H7 (cell line): Measurements from ENCODE around the gene SCNN1G. TPM values are rescaled to one million over a fixed set of nuclear protein-coding genes. Genes with fewer than 3 reads are reported as not detected.
"Not testable (repeated sequence)": the region's sequence is repeated elsewhere in the genome, so short reads cannot be mapped to it uniquely, and the experiment has no call there.

Experiments used
- DNase-seq: peaks from one replicate; pipeline ENCODE4 v3.0.0; 2012
- H3K27me3 ChIP-seq: 2 replicates; pipeline ENCODE4 v1.6.0; 2011; ENCODE audit warnings: mild to moderate bottlenecking, low read length; ENCODE audit not compliant: control insufficient read depth, insufficient read depth
- H3K36me3 ChIP-seq: replicated peaks from 2 replicates; pipeline ENCODE4 v1.5.1; 2011; ENCODE audit warnings: low read length; ENCODE audit not compliant: control insufficient read depth, insufficient read depth
- H3K4me3 ChIP-seq: 2 replicates; pipeline ENCODE4 v1.5.1; 2011; ENCODE audit warnings: low read depth, mild to moderate bottlenecking, control low read depth, low read length, moderate library complexity; ENCODE audit not compliant: insufficient read depth
- total RNA-seq: library from RNA; depleted of rRNA; stranded (reverse); fragments of >200 nt; shearing (Covaris generic); gene quantifications from 2 replicates; pipeline ENCODE4 v1.2.3, GENCODE V29; 2014

Gene SCNN1G
- total RNA-seq, 1 experiment from 2014 or later, result 0.10 TPM

- DNase-seq, result no peak
- Histone ChIP-seq H3K4me3 (no peak overlapping the region), H3K27me3 (no peaks in the 10 kb centered on the region), H3K36me3 (no peaks in the 10 kb centered on the region)
Measured at GRCh38 chr16:23236983-23237382, 54.4 kb downstream of the SCNN1G start.

GRCh38 chr16:23240994-23241393 lies 58.4 kb downstream of the SCNN1G start:
- H3K4me3 ChIP-seq, result no peak overlapping the region
- H3K36me3 ChIP-seq, result no peaks in the 10 kb centered on the region
- no peaks in the 10 kb centered on the region for H3K27me3 ChIP-seq
- no peak for DNase-seq

- Histone ChIP-seq H3K36me3 (no peaks in the 10 kb centered on the region), H3K27me3 (no peaks in the 10 kb centered on the region), H3K4me3 (no peak overlapping the region)
- DNase-seq, result no peak
Measured at GRCh38 chr16:23244122-23244521, 61.6 kb downstream of the SCNN1G start.

- no peaks in the 10 kb centered on the region for H3K27me3 ChIP-seq
- H3K4me3 ChIP-seq, result no peak overlapping the region
- no peak for DNase-seq
- H3K36me3 ChIP-seq, result no peaks in the 10 kb centered on the region
Measured at GRCh38 chr16:23245268-23245667, 62.7 kb downstream of the SCNN1G start.

GRCh38 chr16:23248261-23249194 lies 66.0 kb downstream of the SCNN1G start:
- no peak for DNase-seq
- no peak overlapping the region for H3K4me3 ChIP-seq
- H3K27me3 ChIP-seq, result no peaks in the 10 kb centered on the region
- no peaks in the 10 kb centered on the region for H3K36me3 ChIP-seq

DNA sequence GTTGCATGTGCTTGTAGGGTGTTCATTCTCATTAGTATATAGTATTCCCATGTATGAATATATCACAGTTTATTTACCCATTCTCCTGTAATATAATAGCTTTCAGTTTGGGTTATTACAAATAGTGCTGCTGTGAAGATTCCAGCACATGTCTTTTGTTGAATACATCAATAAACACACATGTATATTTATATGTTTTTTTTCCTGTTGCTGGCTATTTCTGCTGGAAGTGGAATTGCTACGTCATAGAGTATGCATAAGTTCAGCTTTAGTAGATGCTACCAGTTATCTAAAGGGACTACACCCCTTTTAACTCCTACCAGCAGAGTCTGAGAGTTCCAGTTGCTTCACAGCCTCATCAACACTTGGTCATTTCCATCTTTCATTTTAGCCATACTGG lies 67.3 kb downstream of the SCNN1G start:
- DNase-seq, result no peak
- Histone ChIP-seq H3K36me3 (no peaks in the 10 kb centered on the region), H3K27me3 (no peaks in the 10 kb centered on the region), H3K4me3 (no peak overlapping the region)

- DNase-seq, result no peak
- Histone ChIP-seq H3K27me3 (no peaks in the 10 kb centered on the region), H3K36me3 (no peaks in the 10 kb centered on the region), H3K4me3 (no peak overlapping the region)
Measured at GRCh38 chr16:23252310-23252709, 69.8 kb downstream of the SCNN1G start.

DNA sequence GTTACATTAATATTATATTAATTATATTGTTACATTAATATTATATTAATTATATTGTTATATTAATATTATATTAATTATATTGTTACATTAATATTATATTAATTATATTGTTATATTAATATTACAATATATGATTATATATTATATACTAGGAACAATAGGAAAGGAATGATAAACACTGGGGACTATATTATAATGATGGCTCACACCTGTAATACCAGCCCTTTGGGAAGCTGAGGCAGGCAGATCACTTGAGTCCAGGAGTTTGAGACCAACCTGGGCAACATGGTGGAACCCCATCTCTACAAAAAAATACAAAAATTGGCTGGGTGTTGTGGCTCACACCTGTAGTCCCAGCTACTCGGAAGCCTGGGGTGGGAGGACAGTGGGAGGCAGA lies 71.1 kb downstream of the SCNN1G start:
- H3K36me3 ChIP-seq, H3K27me3 ChIP-seq, DNase-seq, H3K4me3 ChIP-seq: not testable (repeated sequence)

DNA sequence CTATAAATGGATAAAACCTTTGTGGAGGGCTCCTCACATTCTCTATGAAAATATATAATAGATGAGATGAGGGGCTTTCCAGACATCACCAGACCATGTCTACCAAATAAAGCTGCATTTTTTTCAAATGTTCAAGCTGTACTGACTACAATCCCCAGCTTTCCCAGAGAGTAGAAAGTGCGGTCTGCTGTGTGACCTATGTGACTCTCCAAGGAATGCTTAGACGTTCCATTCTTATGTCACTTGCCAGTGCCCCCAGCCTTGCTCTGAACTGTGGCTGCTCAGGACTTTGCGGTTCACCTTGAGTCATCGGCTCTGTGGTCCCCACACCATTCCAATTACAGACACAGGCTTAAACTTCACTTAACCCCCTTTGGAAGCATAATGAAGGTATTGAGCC lies 71.8 kb downstream of the SCNN1G start:
- Histone ChIP-seq H3K27me3 (no peaks in the 10 kb centered on the region), H3K36me3 (no peaks in the 10 kb centered on the region), H3K4me3 (no peak overlapping the region)
- no peak for DNase-seq

GRCh38 chr16:23255000-23255399 lies 72.5 kb downstream of the SCNN1G start:
- Histone ChIP-seq H3K4me3 (no peak overlapping the region), H3K27me3 (no peaks in the 10 kb centered on the region), H3K36me3 (no peaks in the 10 kb centered on the region)
- no peak for DNase-seq

- no peak for DNase-seq
- H3K4me3 ChIP-seq, result no peak overlapping the region
- H3K27me3 ChIP-seq, result no peaks in the 10 kb centered on the region
- no peaks in the 10 kb centered on the region for H3K36me3 ChIP-seq
Measured at GRCh38 chr16:23256440-23256839, 73.9 kb downstream of the SCNN1G start.

- no peak overlapping the region for H3K4me3 ChIP-seq
- DNase-seq, result no peak
- no peaks in the 10 kb centered on the region for H3K36me3 ChIP-seq
Measured at GRCh38 chr16:23257682-23258081, 75.1 kb downstream of the SCNN1G start.

GRCh38 chr16:23258919-23259237 lies 76.3 kb downstream of the SCNN1G start:
- Histone ChIP-seq H3K27me3 (no peaks in the 10 kb centered on the region), H3K36me3 (no peaks in the 10 kb centered on the region), H3K4me3 (no peak overlapping the region)
- DNase-seq, result no peak

More at GRCh38 chr16:23257682-23258081, 75.1 kb downstream of the SCNN1G start:
- H3K27me3 ChIP-seq, result no peaks in the 10 kb centered on the region
